Measurements from ENCODE around the gene IFITM10. TPM values are rescaled to one million over a fixed set of nuclear protein-coding genes. Genes with fewer than 3 reads are reported as not detected.
A peak's percentile ranks its signal among the peaks of the same experiment; 100 is the strongest.

IFITM10 gene
- total and polyA plus RNA-seq, 10 of the 15 experiments (the other 5 are each of a cell fraction or from before 2014, with no cell fraction given): 0.04 to 0.27 TPM; not detected in 8

DNA sequence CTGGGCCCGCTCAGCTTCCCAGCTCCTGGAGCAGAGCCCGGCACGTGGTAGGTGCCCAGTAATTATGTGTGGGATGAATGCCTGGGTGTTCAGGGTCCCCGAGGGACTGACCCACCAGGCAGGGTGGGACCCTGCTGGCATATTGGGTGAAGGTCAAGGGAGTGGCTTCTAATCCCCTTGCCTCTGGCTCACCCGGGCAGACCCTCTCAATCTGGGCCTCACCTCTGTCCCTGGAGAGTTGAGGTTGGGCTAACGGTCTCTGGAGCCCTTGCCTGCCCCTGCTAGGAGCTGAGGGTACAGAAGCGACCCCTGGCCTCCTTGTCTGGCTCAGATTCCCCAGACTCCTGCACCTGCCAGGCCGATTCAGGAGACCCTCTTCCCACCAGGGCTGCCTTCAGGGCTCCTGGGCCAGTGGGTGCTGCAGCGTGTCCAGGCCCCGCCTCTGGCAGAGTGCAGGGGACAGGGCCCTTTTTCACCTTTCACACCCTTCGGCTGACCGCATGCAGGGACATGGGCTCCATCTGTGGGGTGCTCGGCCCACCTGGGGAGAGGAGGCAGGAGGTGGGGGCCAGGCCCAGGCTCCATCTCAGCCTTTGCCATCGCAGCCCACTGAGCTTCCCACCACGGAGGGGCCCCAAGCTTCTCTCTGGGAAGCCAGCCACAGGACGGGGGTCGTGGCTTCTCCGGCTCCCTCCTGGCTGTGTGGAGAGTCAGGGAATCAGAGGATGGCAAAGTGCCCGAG, 17.2 kb upstream of the IFITM10 start:
- ChIA-PET POLR2A (no interaction called here), SMC1A (ENCODE audit: uncharacterized antibody, unreplicated experiment) (no interaction called here), RAD21 (ENCODE audit: unreplicated experiment) (interaction anchor here (0.6 kb wide), 1 partner anchor 73 kb away, joined by 3 read pairs; no protein-coding TSS in a partner anchor), CTCF (interaction anchor here (0.5 to 1.2 kb wide), 2 partner anchors 51 to 115 kb away, joined by 3 to 4 read pairs; no protein-coding TSS in a partner anchor)
- in situ Hi-C loops (cut with MboI) (no loop called here), intact Hi-C loops (cut with micrococcal nuclease; ENCODE audit: unreplicated experiment) (no loop called here)
- no peak overlapping the region; the same call in 1 of the 2 replicates for H3K4me2 ChIP-seq (ENCODE audit: control insufficient read depth, insufficient read depth)
- H3K27me3 ChIP-seq (replicated peaks in 1 of 2; ENCODE audit: control insufficient read depth in 2 of 2, insufficient read depth in 2 of 2, low read length in 1 of 2): no peaks in the 10 kb centered on the region
- H3K9me3 ChIP-seq (replicated peaks; ENCODE audit: control insufficient read depth, insufficient read depth, low read length): no peaks in the 10 kb centered on the region
- TF ChIP-seq ZNF622 (IDR thresholded peaks at IDR 0.05) (no peak), WRNIP1 (IDR thresholded peaks at IDR 0.05; ENCODE audit: borderline replicate concordance, low read depth, low read length) (no peak)
- H3K4me3 ChIP-seq: no peak overlapping the region
- ATAC-seq: no peak
- no peak for DNase-seq (ENCODE audit: low read depth, low spot score)
- H2AFZ ChIP-seq (ENCODE audit: control insufficient read depth, low read depth, low read length): peak overlapping the region; percentile 41; the same call in 1 of the 2 replicates
- H3K9ac ChIP-seq (ENCODE audit: control insufficient read depth, insufficient read depth, low read length): no peak overlapping the region
- WGBS (ENCODE audit: insufficient coverage, insufficient replicate concordance, low lambda C conversion rate, missing lambda C conversion rate): 48% methylated on average over 19 of the region's 19 CpGs
- FAIRE-seq: no peak
- no peaks in the 10 kb centered on the region; the same call in 1 of the 2 replicates for H4K20me1 ChIP-seq (ENCODE audit: control insufficient read depth, insufficient read depth)
- H3K27ac ChIP-seq (ENCODE audit: control insufficient read depth, insufficient read depth): no peak overlapping the region
- H3K79me2 ChIP-seq (ENCODE audit: control insufficient read depth, insufficient read depth, low read length): peaks cover 2% of the 10 kb centered on the region
- H3K4me1 ChIP-seq (ENCODE audit: control insufficient read depth, insufficient read depth, low read length): peaks cover 18% of the 10 kb centered on the region
- no peaks in the 10 kb centered on the region for H3K36me3 ChIP-seq (ENCODE audit: control insufficient read depth in 2 of 2, insufficient read depth in 2 of 2, low read length in 1 of 2)
- BruUV-seq (replicated peaks): no TSS peak

DNA sequence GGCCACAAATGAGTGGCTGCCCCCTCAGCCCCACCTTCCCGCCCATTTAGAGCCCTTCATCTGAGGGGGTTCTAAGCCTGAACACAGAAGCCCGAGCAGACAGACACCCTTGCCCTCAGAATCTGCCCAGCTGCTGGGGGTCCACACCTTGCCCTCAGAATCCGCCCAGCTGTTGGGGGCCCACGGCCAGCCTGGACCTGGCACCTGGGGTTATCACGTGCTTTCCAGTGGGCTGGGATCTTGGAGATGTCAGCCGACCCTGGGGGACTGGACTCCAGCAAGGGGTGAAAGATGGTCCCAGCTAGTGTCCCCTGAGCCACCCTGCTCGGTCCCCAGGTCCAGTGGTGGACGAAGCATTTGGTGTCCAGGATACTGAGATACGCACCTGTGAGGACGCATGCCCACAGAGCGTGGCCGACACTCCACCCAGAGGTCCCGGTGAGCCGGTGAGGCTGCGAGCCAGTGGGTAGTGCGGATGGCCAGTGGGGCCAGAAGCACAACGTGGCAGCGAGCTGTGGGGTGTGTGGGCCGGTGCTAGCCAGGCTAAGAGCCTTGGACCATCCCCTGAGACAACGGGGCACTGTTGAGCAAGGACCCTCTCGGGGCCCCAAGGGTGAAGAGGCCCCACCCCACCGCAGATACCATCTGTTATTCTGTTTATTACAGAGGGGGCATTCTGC, 16.5 kb upstream of the IFITM10 start:
- WGBS (ENCODE audit: insufficient coverage, insufficient replicate concordance, low lambda C conversion rate, missing lambda C conversion rate): 56% methylated on average over 22 of the region's 22 CpGs
- no peak overlapping the region for H3K4me3 ChIP-seq
- no peaks in the 10 kb centered on the region for H3K36me3 ChIP-seq (ENCODE audit: control insufficient read depth in 2 of 2, insufficient read depth in 2 of 2, low read length in 1 of 2)
- no peaks in the 10 kb centered on the region; the same call in 1 of the 2 replicates for H4K20me1 ChIP-seq (ENCODE audit: control insufficient read depth, insufficient read depth)
- peaks cover 16% of the 10 kb centered on the region for H3K4me1 ChIP-seq (ENCODE audit: control insufficient read depth, insufficient read depth, low read length)
- no peak for ATAC-seq
- DNase-seq (ENCODE audit: low read depth, low spot score): no peak
- no peaks in the 10 kb centered on the region for H3K27me3 ChIP-seq (replicated peaks in 1 of 2; ENCODE audit: control insufficient read depth in 2 of 2, insufficient read depth in 2 of 2, low read length in 1 of 2)
- H3K9me3 ChIP-seq (replicated peaks; ENCODE audit: control insufficient read depth, insufficient read depth, low read length): no peaks in the 10 kb centered on the region
- peaks cover 2% of the 10 kb centered on the region for H3K79me2 ChIP-seq (ENCODE audit: control insufficient read depth, insufficient read depth, low read length)
- in situ Hi-C loops (cut with MboI): no loop called here
- H2AFZ ChIP-seq (ENCODE audit: control insufficient read depth, low read depth, low read length): no peak overlapping the region
- no peak overlapping the region for H3K4me2 ChIP-seq (ENCODE audit: control insufficient read depth, insufficient read depth)
- no peak for FAIRE-seq
- ChIA-PET RAD21 (ENCODE audit: unreplicated experiment) (no interaction called here), SMC1A (ENCODE audit: uncharacterized antibody, unreplicated experiment) (no interaction called here), CTCF (interaction anchor here (0.5 to 1.2 kb wide), 4 partner anchors 15 to 114 kb away, joined by 3 to 4 read pairs (median 4); no protein-coding TSS in a partner anchor), POLR2A (no interaction called here)
- intact Hi-C loops (cut with micrococcal nuclease; ENCODE audit: unreplicated experiment): no loop called here
- H3K27ac ChIP-seq (ENCODE audit: control insufficient read depth, insufficient read depth): no peak overlapping the region
- H3K9ac ChIP-seq (ENCODE audit: control insufficient read depth, insufficient read depth, low read length): no peak overlapping the region
- no TSS peak for BruUV-seq (replicated peaks)
- TF ChIP-seq SUZ12 (IDR thresholded peaks at IDR 0.05; ENCODE audit: unreplicated experiment): no peak
- no peak for TF ChIP-seq GATAD2B (conservative IDR thresholded peaks at IDR 0.05; ENCODE audit: low read depth)
- TF ChIP-seq BHLHE40 (IDR thresholded peaks at IDR 0.05; ENCODE audit: borderline replicate concordance in 1 of 2, low read depth in 2 of 2, low read length in 1 of 2): no peak
- no peak for TF ChIP-seq NR2C2 (IDR thresholded peaks at IDR 0.05; ENCODE audit: borderline replicate concordance, control insufficient read depth, insufficient read length, low read depth)
- TF ChIP-seq, protein P1, sequence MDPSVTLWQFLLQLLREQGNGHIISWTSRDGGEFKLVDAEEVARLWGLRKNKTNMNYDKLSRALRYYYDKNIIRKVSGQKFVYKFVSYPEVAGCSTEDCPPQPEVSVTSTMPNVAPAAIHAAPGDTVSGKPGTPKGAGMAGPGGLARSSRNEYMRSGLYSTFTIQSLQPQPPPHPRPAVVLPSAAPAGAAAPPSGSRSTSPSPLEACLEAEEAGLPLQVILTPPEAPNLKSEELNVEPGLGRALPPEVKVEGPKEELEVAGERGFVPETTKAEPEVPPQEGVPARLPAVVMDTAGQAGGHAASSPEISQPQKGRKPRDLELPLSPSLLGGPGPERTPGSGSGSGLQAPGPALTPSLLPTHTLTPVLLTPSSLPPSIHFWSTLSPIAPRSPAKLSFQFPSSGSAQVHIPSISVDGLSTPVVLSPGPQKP (IDR thresholded peaks at IDR 0.05; ENCODE audit: low read depth, low read length): no peak
- TF ChIP-seq, protein P2, sequence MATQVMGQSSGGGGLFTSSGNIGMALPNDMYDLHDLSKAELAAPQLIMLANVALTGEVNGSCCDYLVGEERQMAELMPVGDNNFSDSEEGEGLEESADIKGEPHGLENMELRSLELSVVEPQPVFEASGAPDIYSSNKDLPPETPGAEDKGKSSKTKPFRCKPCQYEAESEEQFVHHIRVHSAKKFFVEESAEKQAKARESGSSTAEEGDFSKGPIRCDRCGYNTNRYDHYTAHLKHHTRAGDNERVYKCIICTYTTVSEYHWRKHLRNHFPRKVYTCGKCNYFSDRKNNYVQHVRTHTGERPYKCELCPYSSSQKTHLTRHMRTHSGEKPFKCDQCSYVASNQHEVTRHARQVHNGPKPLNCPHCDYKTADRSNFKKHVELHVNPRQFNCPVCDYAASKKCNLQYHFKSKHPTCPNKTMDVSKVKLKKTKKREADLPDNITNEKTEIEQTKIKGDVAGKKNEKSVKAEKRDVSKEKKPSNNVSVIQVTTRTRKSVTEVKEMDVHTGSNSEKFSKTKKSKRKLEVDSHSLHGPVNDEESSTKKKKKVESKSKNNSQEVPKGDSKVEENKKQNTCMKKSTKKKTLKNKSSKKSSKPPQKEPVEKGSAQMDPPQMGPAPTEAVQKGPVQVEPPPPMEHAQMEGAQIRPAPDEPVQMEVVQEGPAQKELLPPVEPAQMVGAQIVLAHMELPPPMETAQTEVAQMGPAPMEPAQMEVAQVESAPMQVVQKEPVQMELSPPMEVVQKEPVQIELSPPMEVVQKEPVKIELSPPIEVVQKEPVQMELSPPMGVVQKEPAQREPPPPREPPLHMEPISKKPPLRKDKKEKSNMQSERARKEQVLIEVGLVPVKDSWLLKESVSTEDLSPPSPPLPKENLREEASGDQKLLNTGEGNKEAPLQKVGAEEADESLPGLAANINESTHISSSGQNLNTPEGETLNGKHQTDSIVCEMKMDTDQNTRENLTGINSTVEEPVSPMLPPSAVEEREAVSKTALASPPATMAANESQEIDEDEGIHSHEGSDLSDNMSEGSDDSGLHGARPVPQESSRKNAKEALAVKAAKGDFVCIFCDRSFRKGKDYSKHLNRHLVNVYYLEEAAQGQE (IDR thresholded peaks at IDR 0.05; ENCODE audit: low read depth, low read length): no peak
- TF ChIP-seq HDAC6 (IDR thresholded peaks at IDR 0.05; ENCODE audit: unreplicated experiment): no peak

All from GM12878 (cell line).